NCI-H2171 (cell line): ENCODE results near the gene DLGAP5.

Experiments used
- DNase-seq: peaks from one replicate; lab custom pipeline; 2025; lab: John Stamatoyannopoulos, UW

Gene DLGAP5

DNA sequence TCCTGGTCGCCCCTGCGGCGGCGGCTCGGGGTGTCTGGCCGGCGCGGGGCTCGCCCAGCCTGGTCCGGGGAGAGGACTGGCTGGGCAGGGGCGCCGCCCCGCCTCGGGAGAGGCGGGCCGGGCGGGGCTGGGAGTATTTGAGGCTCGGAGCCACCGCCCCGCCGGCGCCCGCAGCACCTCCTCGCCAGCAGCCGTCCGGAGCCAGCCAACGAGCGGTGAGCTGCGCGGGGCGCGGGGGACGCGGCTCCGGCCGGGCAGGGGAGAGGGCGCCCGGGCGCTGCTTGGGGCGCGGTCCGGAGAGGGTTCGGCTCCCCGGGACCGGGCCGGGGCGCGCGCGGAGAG, 62.3 kb downstream of the DLGAP5 start, which contains the start of gene LGALS3:
TSS of gene LGALS3 (plus strand) at position 167 of the 342 bp plus-strand sequence. CDS start 8,122 bp downstream, outside the sequence.
- DNase-seq: no peak

DNA sequence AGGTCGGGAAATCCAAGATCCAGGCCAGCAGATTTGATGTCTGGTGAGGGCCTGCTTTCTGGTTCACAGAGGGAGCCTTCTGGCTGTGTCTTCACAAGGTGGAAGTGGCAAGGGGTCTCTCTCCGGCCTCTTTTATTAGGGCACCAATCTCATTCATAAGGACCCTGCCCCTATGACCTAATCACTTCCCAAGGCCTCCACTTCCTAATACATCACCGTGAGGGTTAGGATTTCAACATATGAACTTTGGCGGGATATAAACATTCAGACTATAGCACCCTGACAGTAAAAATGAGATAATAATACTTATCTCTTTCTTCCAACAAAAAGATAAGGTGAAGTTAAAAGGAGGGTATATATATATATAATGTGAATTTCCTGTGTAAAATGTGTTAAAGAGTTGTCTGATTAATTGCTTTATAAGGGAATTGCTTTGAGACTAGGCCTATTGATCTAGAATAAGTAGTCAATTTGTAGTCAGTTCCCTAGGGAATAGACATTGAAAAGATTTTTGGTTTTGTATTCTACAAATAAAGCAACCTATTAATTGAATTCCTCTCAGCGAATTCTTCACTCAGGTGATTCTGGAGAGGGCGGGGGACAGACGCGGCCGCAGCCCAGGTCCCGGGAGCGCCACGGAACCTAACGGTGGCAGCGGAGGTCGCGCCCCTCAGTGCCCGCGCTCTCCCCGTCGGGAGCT, 62.8 kb downstream of the DLGAP5 start:
- DNase-seq: no peak

DNA sequence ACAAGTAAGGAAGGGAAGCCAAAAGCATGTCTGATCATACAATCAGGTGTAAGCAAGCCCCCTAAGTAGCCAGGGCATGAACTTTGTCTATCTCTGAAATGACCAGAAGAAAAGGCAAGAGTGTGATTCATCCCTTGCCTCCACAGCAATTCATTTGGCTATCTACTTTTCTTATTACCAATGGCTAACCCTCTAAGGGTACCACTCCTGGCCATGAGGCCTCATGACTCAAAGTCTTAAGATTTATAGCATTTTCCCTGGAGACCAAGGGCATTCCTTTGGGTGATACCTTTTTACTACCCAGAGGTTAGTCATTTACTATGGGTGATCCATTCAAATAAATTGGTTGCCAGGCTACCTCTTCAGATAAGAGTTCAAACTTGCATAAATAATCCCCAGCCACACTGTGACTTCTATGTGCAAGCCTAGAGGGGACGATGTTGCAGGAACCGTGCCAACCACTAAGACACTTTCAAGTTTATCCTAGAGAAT, 63.9 kb downstream of the DLGAP5 start:
- DNase-seq: no peak

DNA sequence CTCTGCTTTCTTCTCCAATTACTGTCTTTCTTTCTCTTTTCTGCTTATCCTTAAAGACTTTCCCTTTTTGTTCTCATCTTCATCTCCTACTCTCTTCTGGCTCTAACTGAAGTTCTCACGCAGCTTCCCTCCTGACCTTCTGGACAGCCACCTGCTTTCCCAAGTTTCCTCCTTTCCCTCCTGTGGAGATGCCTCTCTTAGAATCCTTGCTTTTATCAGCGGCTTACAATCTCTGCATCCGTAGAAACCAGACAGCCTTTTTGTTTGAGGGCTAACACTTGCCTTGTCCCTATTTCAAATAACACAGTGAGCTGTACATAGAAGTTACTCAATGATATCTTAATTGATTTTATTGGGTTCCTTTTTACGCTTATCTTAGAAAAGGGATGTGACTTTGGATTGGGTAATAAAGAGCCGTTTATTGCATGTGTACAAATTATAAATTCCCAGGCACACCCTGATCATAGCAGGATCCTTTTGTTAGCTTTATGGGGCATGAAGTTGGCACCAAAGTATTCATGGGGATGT, 64.4 kb downstream of the DLGAP5 start:
- DNase-seq: no peak

DNA sequence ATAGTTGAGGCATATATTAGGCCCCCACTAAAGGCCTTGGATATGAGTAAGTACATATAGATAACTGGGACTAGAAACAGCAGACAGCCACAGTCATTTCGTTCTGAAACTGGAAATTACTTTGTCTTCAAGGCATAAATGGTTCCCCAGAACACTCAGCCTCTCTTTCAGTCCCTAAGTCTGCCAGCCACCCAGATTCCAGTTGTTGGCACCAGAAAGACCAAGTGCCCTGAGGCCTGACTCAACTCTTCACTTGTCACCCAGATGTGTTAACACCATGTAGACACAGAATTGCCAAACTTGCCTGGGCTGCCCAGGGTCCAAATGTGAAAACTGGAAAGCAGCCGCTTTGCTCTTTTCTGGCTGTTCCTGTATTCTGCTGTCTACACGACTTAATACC, 65.4 kb downstream of the DLGAP5 start:
- no peak for DNase-seq

DNA sequence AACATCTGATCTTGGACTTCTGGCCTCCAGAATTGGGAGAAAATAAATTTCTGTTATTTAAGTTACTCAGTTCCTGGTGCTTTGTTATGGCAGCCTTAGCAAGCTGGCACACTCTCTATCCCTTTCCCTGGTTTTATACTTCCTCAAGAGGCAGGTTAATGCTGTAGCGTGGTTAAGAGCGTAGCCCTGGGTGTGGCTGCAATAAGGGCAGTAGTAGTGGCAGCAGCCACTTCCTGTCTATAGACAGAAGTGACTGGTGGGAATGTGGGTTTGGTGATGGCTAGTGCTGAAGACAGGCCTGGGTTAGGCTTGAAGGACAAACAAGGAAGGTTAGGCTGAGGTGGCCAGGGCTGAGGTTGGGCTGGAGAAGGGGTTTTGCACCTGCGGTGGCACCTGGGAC, 66.0 kb downstream of the DLGAP5 start:
- no peak for DNase-seq

DNA sequence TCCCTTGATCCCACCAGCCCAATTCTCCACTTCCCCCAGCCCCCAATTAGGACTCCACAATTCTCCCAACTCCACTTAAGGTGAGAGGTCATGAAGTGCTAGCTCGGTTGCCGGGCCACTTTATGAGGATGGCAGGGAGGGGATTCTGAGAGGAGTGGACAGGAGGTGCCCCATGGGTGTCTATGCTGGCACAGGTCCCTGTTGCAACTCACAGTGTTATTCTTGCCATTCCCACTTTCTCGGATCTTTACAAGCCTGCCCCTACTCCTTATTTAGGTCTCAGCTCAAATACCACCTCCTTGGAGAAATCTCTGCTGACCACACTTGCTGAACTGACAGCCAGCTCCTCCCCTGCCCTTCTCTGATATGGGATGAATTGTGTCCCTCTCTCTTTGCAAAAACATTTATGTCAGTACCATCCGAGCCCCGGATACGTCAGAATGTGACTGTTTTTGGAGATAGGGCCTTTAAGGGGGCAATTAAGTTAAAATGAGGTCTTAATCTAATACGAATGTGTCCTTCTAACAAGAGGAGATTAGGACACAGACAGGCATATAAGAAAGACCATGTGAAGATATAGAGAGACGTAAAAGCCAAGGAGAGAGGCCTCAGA, 66.5 kb downstream of the DLGAP5 start:
- DNase-seq: no peak

DNA sequence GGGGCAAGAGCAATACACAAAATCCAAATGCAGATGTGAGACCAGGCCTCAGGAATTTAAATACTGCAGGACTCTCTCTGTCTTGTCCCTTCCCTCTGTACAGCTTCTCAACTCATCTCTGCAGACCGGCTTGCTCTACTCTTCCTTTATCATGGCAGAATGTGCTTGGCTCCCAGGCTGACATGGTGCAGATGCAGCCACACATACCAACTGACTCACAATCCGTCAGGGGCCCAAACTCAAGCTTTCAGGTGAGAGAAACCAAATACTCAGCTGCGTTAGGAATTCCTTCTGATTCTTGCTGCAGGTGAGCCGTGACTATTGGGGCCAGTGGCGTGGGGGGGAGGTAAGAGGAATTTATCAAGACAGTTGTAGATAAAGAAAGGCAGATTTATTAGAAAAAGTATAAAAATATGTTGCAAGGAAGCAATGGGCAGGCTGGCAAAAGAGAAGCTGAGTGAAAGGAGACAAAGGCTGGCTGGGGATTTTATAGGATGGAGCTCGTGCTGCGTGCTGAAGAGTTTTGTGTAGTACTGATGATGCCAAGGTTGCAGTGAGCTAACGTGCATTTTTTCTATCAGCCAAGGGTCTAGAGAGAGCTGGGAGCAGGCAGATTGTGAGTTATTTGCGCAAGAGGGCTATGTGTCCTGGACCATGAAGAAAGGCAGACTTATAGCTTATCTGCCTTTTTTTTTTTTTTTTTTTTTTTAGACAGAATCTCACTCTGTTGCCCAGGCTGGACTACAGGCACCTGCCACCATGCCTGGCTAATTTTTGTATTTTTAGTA, 67.3 kb downstream of the DLGAP5 start:
- no peak for DNase-seq

DNA sequence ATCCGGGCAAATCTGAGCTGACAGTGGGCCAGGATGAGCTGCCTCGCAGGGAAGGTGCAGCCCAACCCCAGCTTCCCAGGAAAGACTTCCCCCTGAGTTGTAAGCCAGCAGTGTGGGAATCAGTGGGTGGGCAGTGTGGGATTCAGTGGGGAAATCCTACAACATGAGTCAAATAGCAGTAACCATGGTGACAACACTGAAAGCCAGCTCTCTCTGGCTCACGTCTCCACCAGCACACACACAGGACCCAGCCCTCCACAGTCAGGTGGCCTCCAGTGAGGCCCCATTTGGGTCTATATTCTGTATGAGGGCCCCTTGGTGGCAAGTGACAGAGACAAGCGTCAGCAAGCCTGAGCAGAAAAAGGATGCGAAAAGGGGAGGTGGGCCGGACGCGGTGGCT, 68.3 kb downstream of the DLGAP5 start:
- no peak for DNase-seq

DNA sequence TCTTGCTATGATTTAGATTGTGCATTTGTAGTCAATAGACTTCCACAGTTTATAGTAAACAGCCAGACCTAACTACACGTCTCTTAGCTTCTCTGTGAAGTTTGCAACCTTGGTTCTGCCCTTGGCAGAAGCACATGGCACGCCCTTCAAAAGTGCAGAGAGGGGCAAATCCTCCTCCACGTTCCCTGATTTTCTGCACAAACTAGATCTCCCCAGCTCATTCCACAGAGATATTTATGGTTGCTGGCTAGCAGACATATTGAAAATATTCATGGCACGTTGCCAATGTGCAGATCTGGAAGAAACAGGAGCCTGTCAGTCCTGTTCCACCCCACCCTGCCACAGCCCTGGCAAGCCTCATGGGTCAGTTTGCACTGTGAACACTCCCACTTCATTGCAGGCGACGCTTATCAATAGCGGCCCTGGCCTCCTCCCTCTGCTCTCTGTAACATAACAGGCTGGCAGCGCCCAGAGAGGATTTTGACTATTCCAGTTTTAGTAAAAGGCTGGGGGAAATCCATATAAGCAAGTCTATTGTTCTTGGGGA, 68.9 kb downstream of the DLGAP5 start:
- DNase-seq: peak; percentile 25

DNA sequence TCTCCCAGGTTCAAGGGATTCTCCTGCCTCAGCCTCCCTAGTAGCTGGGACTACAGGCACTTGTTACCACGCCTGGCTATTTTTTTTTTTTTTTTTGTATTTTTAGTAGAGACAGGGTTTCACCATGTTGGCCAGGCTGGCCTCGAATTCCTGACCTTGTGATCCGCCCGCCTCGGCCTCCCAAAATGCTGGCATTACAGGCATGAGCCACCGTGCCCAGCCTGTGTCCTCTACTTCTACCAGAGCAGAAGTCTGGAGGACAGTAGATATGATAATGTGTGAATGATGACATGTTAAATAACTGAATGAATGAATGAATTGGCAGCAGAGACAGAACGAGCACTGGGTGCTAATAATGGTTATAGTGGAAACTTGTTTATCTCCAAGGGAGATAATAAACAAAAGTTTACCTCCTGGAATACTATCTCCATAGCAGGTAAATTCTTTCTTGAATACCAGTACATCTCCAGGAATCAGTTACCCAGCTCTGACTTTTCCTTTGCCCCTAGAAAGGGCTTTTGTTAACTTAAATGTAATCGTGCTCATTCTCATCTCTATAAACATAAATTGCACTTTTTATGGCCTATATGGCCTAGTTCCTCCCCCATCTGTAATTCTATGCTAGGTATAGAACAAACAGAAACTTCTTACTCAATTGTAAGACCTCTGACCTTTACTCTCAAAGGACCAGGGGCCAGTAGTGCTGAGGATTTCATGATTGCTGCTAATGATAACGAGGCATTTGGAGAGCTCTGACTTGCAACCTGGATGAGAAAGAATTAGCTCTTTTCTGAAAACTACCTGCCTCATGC, 69.6 kb downstream of the DLGAP5 start:
- no peak for DNase-seq

DNA sequence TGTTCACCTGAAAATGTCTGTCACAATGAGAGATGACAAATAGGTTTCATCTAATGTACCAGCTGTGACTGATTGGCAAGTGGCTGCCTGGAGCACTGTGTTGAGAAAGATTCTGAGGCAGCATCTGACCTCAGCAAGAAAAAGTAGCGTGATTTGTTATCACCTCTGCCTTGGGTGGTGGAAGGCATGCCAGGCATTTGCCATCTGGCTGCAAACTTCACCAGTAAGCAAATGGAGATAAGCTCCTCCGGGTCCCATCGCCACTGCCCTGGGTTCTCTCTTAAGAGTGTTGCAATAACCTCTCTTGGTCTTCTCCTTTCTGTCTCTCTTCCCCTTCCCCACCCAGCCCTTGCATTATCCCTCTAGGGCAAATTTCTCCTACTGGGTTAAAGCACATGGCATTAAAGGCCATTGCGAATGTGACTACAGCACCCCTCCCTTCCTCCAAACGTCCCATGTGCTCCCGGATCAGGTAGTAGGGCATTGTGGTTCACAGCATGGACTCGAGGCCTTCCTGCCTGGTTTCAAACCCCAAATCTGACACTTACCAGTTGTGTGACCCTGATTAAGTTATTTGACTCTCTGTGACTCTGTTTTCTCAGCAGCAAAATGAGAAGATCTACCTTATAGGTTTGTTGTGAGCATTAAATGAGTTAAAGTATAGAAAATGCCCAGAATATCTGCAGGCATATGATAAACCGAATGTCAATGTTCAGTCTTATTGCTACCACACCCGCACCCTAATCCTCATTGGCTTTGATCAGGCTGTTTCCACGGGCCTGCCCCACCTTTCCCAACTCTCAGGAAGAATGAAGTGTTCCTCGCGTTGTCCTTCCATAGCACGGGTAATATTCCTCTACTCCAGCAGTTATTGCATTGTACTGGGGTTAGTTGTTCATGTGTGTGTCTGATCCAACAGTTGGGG, 70.6 kb downstream of the DLGAP5 start:
- no peak for DNase-seq

DNA sequence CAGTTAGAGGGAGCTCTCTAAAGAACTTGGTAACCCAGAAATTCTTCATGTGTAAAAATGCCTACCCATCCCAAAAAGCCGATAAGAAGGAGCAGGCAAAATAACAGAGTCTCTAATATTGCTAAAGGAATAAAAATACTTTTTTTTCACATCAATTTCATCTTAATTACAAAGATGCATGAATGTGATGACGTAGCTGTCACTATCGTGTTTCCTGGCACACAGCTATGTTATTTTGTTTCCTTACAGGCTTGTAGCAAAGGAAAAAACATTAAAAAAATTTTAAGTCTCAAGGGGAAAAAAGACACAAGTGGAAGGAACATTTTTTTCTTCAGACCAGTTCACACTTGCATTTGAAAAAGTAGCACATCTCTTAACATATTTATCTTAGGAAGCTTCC, 72.6 kb downstream of the DLGAP5 start:
- DNase-seq: no peak

DNA sequence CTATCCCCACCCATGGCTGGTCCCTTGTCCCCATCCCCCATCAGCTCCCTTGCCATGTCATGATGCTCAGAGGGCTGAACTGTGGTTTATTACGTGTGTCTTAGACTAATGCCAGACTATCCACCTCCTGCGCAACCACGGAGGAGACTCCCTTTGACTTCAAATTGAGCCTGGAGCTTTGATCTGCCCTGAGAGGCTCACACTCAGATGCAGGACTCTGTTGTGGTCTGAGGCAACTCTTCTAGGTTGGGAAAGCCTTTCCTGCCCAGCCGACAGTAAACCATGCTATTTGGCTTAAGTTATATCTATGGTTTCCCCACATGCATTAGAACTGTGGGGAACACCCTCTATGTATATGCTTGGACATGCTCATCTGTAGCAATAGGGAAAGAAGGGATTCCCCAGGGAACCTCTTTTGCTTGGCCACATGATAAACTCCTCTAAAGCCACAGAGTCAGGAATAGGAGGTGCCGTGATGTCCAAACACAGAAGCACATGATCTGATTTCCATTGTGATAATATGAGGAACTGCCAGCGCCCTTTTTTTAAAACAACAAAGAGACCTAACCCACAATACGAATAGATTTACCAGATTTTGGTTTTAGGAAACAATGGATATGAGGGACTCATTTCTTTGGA, 73.5 kb downstream of the DLGAP5 start:
- DNase-seq: no peak

DNA sequence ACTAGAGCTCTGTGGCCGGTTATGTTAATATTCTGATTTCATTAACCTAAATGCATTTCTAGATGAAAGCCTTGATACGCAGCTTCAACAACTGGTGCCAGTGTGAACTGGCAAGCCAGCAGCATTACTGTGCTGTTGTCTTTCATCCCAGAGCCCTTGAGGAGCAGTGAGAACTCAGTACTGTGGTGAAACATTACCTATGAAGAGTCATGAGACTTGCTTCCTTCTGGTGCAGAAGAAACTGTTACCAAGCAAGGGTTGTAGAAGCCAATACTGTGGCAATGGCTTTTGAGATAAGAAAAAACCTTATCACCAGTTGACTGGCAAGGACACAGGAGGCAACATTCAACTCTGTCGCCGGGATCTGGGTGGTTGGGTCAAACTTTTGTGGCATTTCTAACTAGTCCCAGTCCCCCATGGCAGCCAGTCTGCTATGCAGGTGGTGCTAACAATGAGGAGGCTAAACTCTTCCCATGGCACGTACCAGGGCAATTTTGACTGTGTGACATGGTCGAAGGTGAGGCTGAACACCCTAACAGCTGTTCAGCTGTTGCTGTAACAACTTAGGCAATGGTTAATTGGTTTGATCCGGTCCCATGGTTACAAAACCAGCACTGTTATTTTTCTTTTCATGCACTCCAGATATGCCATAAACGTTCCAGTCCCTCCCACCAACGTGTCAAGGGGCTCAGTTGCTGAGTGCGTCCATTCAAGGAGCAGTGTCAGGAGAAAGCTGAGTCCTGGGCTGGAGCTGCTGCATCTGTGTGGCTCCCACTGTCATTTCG, 74.9 kb downstream of the DLGAP5 start:
- DNase-seq: peak; percentile 15

DNA sequence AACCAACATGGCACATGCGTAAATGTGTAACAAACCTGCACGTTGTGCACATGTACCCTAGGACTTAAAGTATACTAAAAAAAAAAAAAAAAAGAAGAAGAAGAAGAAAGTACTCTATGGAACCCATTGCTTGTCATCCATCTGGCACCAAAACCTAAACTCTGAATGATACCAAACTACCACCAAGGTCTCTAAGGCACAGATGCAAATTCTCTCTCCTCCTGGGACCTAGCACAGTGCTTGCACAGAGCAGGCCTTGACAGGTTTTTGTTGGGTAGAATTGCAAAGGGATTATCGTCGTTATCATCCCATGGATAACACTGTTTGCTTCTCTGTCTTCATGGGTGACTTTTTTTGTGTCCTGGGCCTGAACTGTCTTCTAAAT, 75.5 kb downstream of the DLGAP5 start:
- DNase-seq: no peak

DNA sequence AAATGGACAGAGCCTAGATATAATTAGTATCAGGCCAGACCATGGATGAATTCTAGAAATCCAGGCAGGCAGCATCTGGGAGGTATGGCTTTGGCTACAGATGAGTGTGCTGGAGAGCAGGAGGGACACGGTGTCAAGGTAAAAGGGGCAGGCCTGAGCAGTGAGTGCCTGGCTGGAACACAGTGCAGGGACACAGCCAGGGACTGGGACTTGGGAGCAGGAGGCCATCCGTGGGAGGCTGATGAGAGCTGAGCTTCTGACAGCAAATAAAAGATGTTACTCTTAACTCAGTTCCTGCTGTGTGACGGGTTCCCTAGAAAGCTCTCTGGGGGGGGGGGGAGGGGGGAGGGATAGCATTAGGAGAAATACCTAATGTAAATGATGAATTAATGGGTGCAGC, 75.9 kb downstream of the DLGAP5 start:
- DNase-seq: no peak

DNA sequence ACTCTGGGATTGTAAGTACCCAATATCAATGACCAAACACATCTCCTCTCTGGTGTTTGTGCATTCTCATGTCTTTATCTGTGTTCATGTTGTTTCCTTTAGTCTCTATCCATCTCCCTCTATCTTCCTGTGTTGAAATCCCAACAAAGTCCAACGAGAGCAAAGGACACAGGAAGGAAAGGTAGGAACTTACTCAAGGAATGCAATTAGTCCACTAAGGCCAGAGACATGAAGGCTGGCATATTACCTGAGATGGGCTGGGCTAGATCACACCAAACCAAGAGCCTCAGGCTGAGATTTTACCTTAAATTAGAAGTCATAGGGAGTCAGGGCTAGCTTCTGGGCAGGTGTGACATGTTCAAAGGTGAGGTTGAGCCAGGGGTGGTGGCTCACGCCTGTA, 76.7 kb downstream of the DLGAP5 start:
- no peak for DNase-seq

DNA sequence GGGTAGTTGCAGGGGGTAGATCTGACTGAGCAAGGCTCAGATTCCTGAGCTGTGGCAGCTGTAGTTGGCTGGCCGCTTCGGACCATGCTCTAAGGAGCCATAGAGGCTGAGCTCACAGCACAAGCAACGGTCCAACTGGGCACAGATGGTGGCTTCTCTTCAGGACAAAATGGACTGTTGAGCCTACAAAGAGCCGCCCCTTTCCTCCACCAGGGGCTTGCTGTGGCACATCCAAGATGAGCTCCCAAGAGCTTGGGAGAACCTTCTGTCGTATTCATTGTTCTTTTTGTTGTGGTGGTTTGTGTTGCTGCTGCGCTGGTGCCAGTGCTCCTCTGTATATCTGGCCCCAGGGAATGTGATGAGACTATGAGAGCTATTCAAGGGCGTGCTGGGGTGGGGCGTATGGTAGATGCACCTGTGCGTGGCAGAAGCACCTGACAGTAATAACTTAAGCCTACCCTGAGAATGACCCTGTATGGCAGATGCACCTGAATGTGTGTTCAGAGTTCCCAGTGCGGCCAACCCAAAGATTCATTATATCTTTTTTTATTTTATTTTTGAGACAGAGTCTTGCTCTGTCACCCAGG, 80.2 kb downstream of the DLGAP5 start:
- DNase-seq: peak; percentile 49
